H1 (cell line): ENCODE data around the gene PREX1. TPM values are rescaled to one million over a fixed set of nuclear protein-coding genes. Genes with fewer than 3 reads are reported as not detected.

Experiments used
- ATF3 ChIP-seq: IDR thresholded peaks from 2 replicates; pipeline ENCODE4 v1.6.1; 2011; ENCODE audit warnings: low read depth, mild to moderate bottlenecking, low read length; ENCODE audit not compliant: insufficient read depth
- POLR2A ChIP-seq, 2 experiments: IDR thresholded peaks; 1 replicate in 1 of 2; 2 replicates in 1 of 2; pipeline ENCODE4 v1.6.1; 2011; ENCODE audit warnings: low read depth in 2 of 2, low read length in 2 of 2, mild to moderate bottlenecking in 2 of 2; ENCODE audit errors: control extremely low read depth in 1 of 2
- SIX5 ChIP-seq: IDR thresholded peaks from 2 replicates; pipeline ENCODE4 v1.6.1; 2011; ENCODE audit warnings: mild to moderate bottlenecking, low read depth, low read length
- YY1 ChIP-seq: IDR thresholded peaks from 2 replicates; pipeline ENCODE4 v1.6.1; 2011; ENCODE audit warnings: low read depth, mild to moderate bottlenecking, low read length
- polyA plus RNA-seq, 7 experiments: library from polyadenylated mRNA; depleted of rRNA in 3 of 7; stranded (reverse) in 5 of 7; unstranded in 2 of 7; fragments of >200 nt in 5 of 7; fragments of 200-250 nt in 2 of 7; gene quantifications; 1 replicate in 5 of 7; 2 replicates in 1 of 7; 4 replicates in 1 of 7; pipeline versions ENCODE4 v1.2.1 to v1.2.3, GENCODE V29; 2011 to 2013; ENCODE audit warnings: missing spikeins in 2 of 7, mixed read lengths in 2 of 7
- total RNA-seq: library from RNA; stranded (reverse); fragmentation: NEBNext Ultra II Directional; extraction: Animal tissue kit (Norgen Biotek cat#: 25700); gene quantifications from 2 replicates; pipeline ENCODE4 v1.2.1, GENCODE V29; 2021
- TF ChIP-seq, protein P1 (sequence below): fragments of 300-600 bp; sonication (generic); IDR thresholded peaks from 2 replicates; pipeline ENCODE4 v1.7.1; 2012; ENCODE audit warnings: low read length, moderate library complexity, mild to moderate bottlenecking, inconsistent platforms; ENCODE audit not compliant: insufficient replicate concordance
- TF ChIP-seq, protein P2 (sequence below): IDR thresholded peaks from 2 replicates; pipeline ENCODE4 v1.6.1; 2012; ENCODE audit warnings: inconsistent platforms

Gene PREX1
- total and polyA plus RNA-seq, 2 of the 8 experiments (the other 6 are each of a cell fraction or from before 2014, with no cell fraction given): 10.7 to 12.8 TPM

GRCh38 chr20:48709744-48710143 is 118.1 kb downstream of the PREX1 start (continued):
- TF ChIP-seq, protein P1, sequence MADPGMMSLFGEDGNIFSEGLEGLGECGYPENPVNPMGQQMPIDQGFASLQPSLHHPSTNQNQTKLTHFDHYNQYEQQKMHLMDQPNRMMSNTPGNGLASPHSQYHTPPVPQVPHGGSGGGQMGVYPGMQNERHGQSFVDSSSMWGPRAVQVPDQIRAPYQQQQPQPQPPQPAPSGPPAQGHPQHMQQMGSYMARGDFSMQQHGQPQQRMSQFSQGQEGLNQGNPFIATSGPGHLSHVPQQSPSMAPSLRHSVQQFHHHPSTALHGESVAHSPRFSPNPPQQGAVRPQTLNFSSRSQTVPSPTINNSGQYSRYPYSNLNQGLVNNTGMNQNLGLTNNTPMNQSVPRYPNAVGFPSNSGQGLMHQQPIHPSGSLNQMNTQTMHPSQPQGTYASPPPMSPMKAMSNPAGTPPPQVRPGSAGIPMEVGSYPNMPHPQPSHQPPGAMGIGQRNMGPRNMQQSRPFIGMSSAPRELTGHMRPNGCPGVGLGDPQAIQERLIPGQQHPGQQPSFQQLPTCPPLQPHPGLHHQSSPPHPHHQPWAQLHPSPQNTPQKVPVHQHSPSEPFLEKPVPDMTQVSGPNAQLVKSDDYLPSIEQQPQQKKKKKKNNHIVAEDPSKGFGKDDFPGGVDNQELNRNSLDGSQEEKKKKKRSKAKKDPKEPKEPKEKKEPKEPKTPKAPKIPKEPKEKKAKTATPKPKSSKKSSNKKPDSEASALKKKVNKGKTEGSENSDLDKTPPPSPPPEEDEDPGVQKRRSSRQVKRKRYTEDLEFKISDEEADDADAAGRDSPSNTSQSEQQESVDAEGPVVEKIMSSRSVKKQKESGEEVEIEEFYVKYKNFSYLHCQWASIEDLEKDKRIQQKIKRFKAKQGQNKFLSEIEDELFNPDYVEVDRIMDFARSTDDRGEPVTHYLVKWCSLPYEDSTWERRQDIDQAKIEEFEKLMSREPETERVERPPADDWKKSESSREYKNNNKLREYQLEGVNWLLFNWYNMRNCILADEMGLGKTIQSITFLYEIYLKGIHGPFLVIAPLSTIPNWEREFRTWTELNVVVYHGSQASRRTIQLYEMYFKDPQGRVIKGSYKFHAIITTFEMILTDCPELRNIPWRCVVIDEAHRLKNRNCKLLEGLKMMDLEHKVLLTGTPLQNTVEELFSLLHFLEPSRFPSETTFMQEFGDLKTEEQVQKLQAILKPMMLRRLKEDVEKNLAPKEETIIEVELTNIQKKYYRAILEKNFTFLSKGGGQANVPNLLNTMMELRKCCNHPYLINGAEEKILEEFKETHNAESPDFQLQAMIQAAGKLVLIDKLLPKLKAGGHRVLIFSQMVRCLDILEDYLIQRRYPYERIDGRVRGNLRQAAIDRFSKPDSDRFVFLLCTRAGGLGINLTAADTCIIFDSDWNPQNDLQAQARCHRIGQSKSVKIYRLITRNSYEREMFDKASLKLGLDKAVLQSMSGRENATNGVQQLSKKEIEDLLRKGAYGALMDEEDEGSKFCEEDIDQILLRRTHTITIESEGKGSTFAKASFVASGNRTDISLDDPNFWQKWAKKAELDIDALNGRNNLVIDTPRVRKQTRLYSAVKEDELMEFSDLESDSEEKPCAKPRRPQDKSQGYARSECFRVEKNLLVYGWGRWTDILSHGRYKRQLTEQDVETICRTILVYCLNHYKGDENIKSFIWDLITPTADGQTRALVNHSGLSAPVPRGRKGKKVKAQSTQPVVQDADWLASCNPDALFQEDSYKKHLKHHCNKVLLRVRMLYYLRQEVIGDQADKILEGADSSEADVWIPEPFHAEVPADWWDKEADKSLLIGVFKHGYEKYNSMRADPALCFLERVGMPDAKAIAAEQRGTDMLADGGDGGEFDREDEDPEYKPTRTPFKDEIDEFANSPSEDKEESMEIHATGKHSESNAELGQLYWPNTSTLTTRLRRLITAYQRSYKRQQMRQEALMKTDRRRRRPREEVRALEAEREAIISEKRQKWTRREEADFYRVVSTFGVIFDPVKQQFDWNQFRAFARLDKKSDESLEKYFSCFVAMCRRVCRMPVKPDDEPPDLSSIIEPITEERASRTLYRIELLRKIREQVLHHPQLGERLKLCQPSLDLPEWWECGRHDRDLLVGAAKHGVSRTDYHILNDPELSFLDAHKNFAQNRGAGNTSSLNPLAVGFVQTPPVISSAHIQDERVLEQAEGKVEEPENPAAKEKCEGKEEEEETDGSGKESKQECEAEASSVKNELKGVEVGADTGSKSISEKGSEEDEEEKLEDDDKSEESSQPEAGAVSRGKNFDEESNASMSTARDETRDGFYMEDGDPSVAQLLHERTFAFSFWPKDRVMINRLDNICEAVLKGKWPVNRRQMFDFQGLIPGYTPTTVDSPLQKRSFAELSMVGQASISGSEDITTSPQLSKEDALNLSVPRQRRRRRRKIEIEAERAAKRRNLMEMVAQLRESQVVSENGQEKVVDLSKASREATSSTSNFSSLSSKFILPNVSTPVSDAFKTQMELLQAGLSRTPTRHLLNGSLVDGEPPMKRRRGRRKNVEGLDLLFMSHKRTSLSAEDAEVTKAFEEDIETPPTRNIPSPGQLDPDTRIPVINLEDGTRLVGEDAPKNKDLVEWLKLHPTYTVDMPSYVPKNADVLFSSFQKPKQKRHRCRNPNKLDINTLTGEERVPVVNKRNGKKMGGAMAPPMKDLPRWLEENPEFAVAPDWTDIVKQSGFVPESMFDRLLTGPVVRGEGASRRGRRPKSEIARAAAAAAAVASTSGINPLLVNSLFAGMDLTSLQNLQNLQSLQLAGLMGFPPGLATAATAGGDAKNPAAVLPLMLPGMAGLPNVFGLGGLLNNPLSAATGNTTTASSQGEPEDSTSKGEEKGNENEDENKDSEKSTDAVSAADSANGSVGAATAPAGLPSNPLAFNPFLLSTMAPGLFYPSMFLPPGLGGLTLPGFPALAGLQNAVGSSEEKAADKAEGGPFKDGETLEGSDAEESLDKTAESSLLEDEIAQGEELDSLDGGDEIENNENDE: no peak
- TF ChIP-seq SIX5 (no peak), YY1 (no peak), POLR2A (IDR thresholded peaks at IDR 0.05; ENCODE audit: control extremely low read depth in 1 of 2, low read depth in 2 of 2, low read length in 2 of 2) (no peak), ATF3 (no peak)
- TF ChIP-seq, protein P2, sequence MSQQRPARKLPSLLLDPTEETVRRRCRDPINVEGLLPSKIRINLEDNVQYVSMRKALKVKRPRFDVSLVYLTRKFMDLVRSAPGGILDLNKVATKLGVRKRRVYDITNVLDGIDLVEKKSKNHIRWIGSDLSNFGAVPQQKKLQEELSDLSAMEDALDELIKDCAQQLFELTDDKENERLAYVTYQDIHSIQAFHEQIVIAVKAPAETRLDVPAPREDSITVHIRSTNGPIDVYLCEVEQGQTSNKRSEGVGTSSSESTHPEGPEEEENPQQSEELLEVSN: no peak
